ENCODE measurements around the gene PRKRIP1. TPM values are rescaled to one million over a fixed set of nuclear protein-coding genes. Genes with fewer than 3 reads are reported as not detected.
"Not testable (repeated sequence)": the region's sequence is repeated elsewhere in the genome, so short reads cannot be mapped to it uniquely, and the experiment has no call there.

Gene PRKRIP1
- polyA plus RNA-seq, 4 donors, result 17.5 to 28.1 (median 20.1) TPM

DNA sequence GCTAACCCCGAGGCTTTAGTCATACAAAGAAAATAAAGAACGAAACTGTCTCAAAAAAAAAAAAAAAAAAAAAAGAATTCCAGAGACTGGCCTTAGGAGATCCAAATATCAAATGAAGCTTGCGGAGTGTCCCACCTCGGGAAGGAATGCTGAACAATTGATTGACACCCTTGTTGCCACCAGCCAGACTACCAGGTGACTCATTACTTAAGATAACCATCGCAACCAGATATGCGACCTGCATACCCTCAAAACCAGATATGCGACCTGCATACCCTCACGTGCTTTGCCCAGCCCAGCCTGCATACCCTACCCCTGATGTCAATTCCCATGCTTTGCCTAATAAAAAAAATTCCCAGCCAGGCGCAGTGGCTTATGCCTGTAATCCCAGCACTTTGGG is 2.7 kb upstream of the PRKRIP1 start:
- Histone ChIP-seq H3K9me3 (ENCODE audit: control insufficient read depth in 2 of 2, insufficient read depth in 1 of 2, low read depth in 1 of 2, low read length in 1 of 2) (no peaks in the 10 kb centered on the region), H3K36me3 (ENCODE audit: control insufficient read depth in 3 of 3, insufficient read depth in 2 of 3, low read depth in 1 of 3, low read length in 3 of 3) (peaks cover 0 to 29% (median 0%) of the 10 kb centered on the region in 3 donors), H3K27ac (ENCODE audit: low read depth in 1 of 3, low read length in 2 of 3) (no peak overlapping the region), H3K27me3 (ENCODE audit: control insufficient read depth in 3 of 3, insufficient read depth in 3 of 3, low read length in 3 of 3) (no peaks in the 10 kb centered on the region), H3K4me3 (ENCODE audit: low read depth in 1 of 3, low read length in 3 of 3) (no peak overlapping the region), H3K4me1 (ENCODE audit: control insufficient read depth in 3 of 3, insufficient read depth in 2 of 3, low read depth in 1 of 3, low read length in 2 of 3) (peaks cover 0 to 9% (median 6%) of the 10 kb centered on the region in 3 donors)
- FAIRE-seq (no peak), DNase-seq (no peak)
- 87 to 91% (median 89%) methylated on average over 9 of the region's 9 CpGs for WGBS, 3 donors

DNA sequence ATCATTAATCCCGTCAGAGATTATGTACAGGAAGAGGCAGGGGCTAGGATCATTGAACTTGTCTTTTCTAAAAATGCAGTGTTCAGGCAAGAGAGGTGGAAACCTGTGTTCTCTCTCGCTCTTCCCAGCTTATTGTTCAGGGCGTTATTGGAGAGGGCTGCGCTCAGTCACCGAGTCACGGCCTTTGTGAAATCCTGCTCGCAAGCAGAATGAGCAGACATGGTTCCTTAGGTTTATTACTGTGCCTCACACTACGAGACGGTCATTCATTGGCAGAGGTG is 631 bp upstream of the PRKRIP1 start:
- 5 to 17% (median 11%) methylated on average over 9 of the region's 9 CpGs for WGBS, 3 donors
- Histone ChIP-seq H3K4me3 (ENCODE audit: low read depth in 1 of 3, low read length in 3 of 3) (peak overlapping the region in 2 of 3 donors; percentile 72 to 97), H3K27ac (ENCODE audit: low read depth in 1 of 3, low read length in 2 of 3) (peak overlapping the region; percentile 17 to 85 (median 85)), H3K36me3 (ENCODE audit: control insufficient read depth in 3 of 3, insufficient read depth in 2 of 3, low read depth in 1 of 3, low read length in 3 of 3) (peaks cover 0 to 39% (median 3%) of the 10 kb centered on the region in 3 donors), H3K9me3 (ENCODE audit: control insufficient read depth in 2 of 2, insufficient read depth in 1 of 2, low read depth in 1 of 2, low read length in 1 of 2) (no peaks in the 10 kb centered on the region), H3K4me1 (ENCODE audit: control insufficient read depth in 3 of 3, insufficient read depth in 2 of 3, low read depth in 1 of 3, low read length in 2 of 3) (peaks cover 0 to 9% (median 6%) of the 10 kb centered on the region in 3 donors), H3K27me3 (ENCODE audit: control insufficient read depth in 3 of 3, insufficient read depth in 3 of 3, low read length in 3 of 3) (no peaks in the 10 kb centered on the region)
- DNase-seq, result no peak
- FAIRE-seq, result no peak

DNA sequence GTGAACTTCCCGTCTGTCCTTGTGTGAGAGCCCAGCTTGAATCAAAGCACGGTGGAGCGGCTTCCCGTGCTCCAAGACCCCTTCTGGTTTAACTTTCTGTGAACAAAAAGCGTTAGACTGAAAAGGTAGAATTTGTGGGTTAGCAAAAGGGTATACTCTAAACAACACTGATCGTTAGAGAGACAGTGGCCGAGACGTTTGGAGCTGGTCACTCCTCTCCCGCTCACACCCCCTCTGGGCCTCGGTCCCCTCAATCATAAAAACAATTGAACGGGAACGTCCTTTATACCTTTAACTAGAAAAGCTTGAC is 502 bp downstream of the PRKRIP1 start:
- no peak for FAIRE-seq
- Histone ChIP-seq H3K4me1 (ENCODE audit: control insufficient read depth in 3 of 3, insufficient read depth in 2 of 3, low read depth in 1 of 3, low read length in 2 of 3) (peaks cover 0 to 9% (median 6%) of the 10 kb centered on the region in 3 donors), H3K4me3 (ENCODE audit: low read depth in 1 of 3, low read length in 3 of 3) (peak overlapping the region; percentile 41 to 97 (median 72)), H3K27ac (ENCODE audit: low read depth in 1 of 3, low read length in 2 of 3) (peak overlapping the region; percentile 27 to 87 (median 65)), H3K36me3 (ENCODE audit: control insufficient read depth in 3 of 3, insufficient read depth in 2 of 3, low read depth in 1 of 3, low read length in 3 of 3) (peaks cover 0 to 36% (median 3%) of the 10 kb centered on the region in 3 donors), H3K27me3 (ENCODE audit: control insufficient read depth in 3 of 3, insufficient read depth in 3 of 3, low read length in 3 of 3) (no peaks in the 10 kb centered on the region), H3K9me3 (ENCODE audit: control insufficient read depth in 2 of 2, insufficient read depth in 1 of 2, low read depth in 1 of 2, low read length in 1 of 2) (no peaks in the 10 kb centered on the region)
- WGBS, 3 donors, result 1% methylated on average over 12 of the region's 12 CpGs
- no peak for DNase-seq

DNA sequence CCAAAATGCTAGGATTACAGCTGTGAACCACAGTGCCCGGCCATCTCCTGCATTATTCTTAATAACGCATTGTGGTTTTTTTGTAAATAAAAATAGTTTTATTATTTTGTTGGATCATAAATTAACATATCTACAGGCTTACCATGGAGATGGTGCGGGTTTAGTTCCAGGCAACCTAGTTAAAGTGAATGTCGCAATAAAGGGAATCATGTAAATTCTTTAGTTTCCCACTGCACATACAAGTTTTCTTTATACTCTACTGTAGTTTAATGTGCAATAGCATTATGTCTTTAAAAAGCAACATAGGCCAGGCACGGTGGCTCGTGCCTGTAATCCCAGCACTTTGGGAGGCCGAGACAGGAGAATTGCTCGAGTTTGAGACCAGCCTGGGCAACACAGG is 2.4 kb downstream of the PRKRIP1 start:
- Histone ChIP-seq H3K9me3 (ENCODE audit: control insufficient read depth in 2 of 2, insufficient read depth in 1 of 2, low read depth in 1 of 2, low read length in 1 of 2) (no peaks in the 10 kb centered on the region), H3K27ac (ENCODE audit: low read depth in 1 of 3, low read length in 2 of 3) (no peak overlapping the region), H3K4me3 (ENCODE audit: low read depth in 1 of 3, low read length in 3 of 3) (no peak overlapping the region), H3K4me1 (ENCODE audit: control insufficient read depth in 3 of 3, insufficient read depth in 2 of 3, low read depth in 1 of 3, low read length in 2 of 3) (peaks cover 0 to 9% (median 6%) of the 10 kb centered on the region in 3 donors), H3K27me3 (ENCODE audit: control insufficient read depth in 3 of 3, insufficient read depth in 3 of 3, low read length in 3 of 3) (no peaks in the 10 kb centered on the region), H3K36me3 (ENCODE audit: control insufficient read depth in 3 of 3, insufficient read depth in 2 of 3, low read depth in 1 of 3, low read length in 3 of 3) (peaks cover 3 to 43% (median 6%) of the 10 kb centered on the region in 3 donors)
- WGBS, 3 donors, result 95 to 98% (median 97%) methylated on average over 8 of the region's 8 CpGs
- FAIRE-seq (no peak), DNase-seq (no peak)

DNA sequence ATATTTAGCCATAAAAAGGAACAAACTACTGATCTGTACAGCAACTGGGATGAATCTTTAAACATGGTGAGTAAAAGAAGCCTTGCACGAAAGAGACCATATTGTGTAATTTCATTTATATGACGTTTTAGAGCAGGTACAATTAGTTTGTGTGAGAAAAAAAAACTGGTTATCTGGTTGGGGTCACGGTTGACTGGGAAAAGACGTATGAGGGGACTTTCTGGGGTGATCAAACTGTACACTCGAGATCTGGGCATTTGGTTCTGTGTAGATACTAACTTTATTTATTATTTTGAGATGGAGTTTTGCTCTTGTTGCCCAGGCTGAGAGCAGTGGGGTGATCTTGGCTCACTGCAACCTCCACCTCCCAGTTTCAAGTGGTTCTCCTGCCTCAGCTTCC is 4.2 kb downstream of the PRKRIP1 start:
- 89 to 93% (median 92%) methylated on average over 5 of the region's 5 CpGs for WGBS, 3 donors
- Histone ChIP-seq H3K36me3 (ENCODE audit: control insufficient read depth in 3 of 3, insufficient read depth in 2 of 3, low read depth in 1 of 3, low read length in 3 of 3) (peaks cover 4 to 57% (median 11%) of the 10 kb centered on the region in 3 donors), H3K4me3 (ENCODE audit: low read depth in 1 of 3, low read length in 3 of 3) (no peak overlapping the region), H3K27me3 (ENCODE audit: control insufficient read depth in 3 of 3, insufficient read depth in 3 of 3, low read length in 3 of 3) (no peaks in the 10 kb centered on the region), H3K27ac (ENCODE audit: low read depth in 1 of 3, low read length in 2 of 3) (no peak overlapping the region), H3K4me1 (ENCODE audit: control insufficient read depth in 3 of 3, insufficient read depth in 2 of 3, low read depth in 1 of 3, low read length in 2 of 3) (peaks cover 0 to 6% (median 6%) of the 10 kb centered on the region in 3 donors), H3K9me3 (ENCODE audit: control insufficient read depth in 2 of 2, insufficient read depth in 1 of 2, low read depth in 1 of 2, low read length in 1 of 2) (no peaks in the 10 kb centered on the region)
- FAIRE-seq (no peak), DNase-seq (no peak)

DNA sequence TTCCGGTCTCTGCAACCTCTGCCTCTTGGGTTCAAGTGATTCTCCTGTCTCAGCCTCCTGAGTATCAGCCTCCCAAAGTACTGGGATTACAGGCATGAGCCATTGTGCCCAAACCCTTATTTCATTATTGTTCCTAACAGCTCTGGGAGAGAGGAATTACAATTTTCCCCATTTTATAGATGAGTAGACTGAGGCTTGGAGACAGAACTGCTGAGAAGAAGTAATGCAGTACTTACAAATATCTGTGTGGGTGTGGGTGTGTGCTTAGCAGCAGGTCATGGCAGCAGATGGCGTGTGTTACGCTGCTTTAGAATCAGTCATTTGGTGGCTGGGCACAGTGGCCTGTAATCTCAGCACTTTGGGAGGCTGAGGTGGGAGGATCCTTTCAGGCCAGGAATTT is 7.4 kb downstream of the PRKRIP1 start:
- H3K4me1 ChIP-seq (ENCODE audit: control insufficient read depth in 3 of 3, insufficient read depth in 2 of 3, low read depth in 1 of 3, low read length in 2 of 3), result no peaks in the 10 kb centered on the region
- no peak overlapping the region for H3K27ac ChIP-seq (ENCODE audit: low read depth in 1 of 3, low read length in 2 of 3)
- no peaks in the 10 kb centered on the region for H3K27me3 ChIP-seq (ENCODE audit: control insufficient read depth in 3 of 3, insufficient read depth in 3 of 3, low read length in 3 of 3)
- 92 to 96% (median 96%) methylated on average over 3 of the region's 3 CpGs for WGBS, 3 donors
- no peak overlapping the region for H3K4me3 ChIP-seq (ENCODE audit: low read depth in 1 of 3, low read length in 3 of 3)
- peaks cover 17 to 82% (median 24%) of the 10 kb centered on the region in 3 donors for H3K36me3 ChIP-seq (ENCODE audit: control insufficient read depth in 3 of 3, insufficient read depth in 2 of 3, low read depth in 1 of 3, low read length in 3 of 3)
- no peaks in the 10 kb centered on the region for H3K9me3 ChIP-seq (ENCODE audit: control insufficient read depth in 2 of 2, insufficient read depth in 1 of 2, low read depth in 1 of 2, low read length in 1 of 2)
- FAIRE-seq, result no peak
- no peak for DNase-seq

DNA sequence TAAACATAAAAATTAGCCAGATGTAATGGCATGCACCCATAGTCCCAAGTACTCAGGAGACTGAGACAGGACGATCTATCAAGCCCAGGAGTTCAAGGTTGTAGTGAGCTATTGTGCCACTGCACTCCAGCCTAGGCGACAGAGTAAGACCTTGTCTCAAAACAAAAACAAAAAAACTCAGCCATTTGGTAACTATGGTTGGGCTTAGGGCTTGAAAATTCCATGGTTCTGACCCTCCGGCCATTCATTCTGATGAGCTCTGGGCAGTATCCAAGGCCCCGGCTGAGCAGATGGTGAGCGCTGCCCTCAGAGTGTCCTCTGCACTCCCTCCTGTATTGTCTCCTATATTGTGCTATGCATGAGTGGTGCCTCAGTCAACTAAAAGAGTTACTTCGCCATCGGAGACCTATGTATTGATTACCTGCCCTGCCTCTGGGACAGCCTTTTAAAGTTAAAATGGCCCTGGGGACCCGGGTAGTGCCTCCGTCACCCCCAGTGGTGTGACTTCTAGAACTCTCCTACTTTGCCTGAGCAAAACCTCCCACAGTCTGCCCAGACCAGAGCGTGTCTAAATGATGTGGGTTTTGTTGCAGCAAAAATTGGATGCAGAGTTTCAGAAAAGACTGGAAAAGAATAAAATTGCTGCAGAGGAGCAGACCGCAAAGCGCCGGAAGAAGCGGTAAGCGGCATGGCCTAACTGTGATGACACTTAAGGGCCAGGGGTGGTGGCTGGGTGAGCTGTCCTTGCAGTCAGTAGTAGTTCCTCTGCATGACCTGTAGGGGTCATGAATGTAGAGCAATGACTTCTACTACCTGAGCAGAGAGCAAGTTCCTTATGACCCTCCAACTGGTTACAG is 8.1 kb downstream of the PRKRIP1 start:
- H3K27me3 ChIP-seq (ENCODE audit: control insufficient read depth in 3 of 3, insufficient read depth in 3 of 3, low read length in 3 of 3), result no peaks in the 10 kb centered on the region
- H3K27ac ChIP-seq (ENCODE audit: low read depth in 1 of 3, low read length in 2 of 3), result no peak overlapping the region
- peak; percentile 69 for DNase-seq
- no peaks in the 10 kb centered on the region for H3K4me1 ChIP-seq (ENCODE audit: control insufficient read depth in 3 of 3, insufficient read depth in 2 of 3, low read depth in 1 of 3, low read length in 2 of 3)
- H3K4me3 ChIP-seq (ENCODE audit: low read depth in 1 of 3, low read length in 3 of 3), result no peak overlapping the region
- 70 to 77% (median 74%) methylated on average over 15 of the region's 15 CpGs for WGBS, 3 donors
- H3K36me3 ChIP-seq (ENCODE audit: control insufficient read depth in 3 of 3, insufficient read depth in 2 of 3, low read depth in 1 of 3, low read length in 3 of 3), result peaks cover 17 to 82% (median 22%) of the 10 kb centered on the region in 3 donors
- no peak for FAIRE-seq
- H3K9me3 ChIP-seq (ENCODE audit: control insufficient read depth in 2 of 2, insufficient read depth in 1 of 2, low read depth in 1 of 2, low read length in 1 of 2), result no peaks in the 10 kb centered on the region

DNA sequence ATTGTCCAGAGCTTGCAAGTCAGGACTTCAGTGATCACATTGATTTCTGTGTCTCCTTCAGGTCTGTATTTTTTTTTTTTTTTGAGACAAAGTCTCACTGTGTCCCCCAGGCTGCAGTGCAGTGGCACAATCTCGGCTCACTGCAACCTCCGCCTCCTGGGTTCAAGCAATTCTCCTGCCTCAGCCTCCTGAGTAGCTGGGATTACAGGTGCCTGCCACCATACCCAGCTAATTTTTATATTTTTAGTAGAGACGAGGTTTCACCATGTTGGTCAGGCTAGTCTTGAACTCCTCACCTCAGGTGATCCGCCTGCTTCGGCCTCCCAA is 8.7 kb downstream of the PRKRIP1 start:
- H3K4me3 ChIP-seq (ENCODE audit: low read depth in 1 of 3, low read length in 3 of 3); H3K27me3 ChIP-seq (ENCODE audit: control insufficient read depth in 3 of 3, insufficient read depth in 3 of 3, low read length in 3 of 3); DNase-seq; H3K4me1 ChIP-seq (ENCODE audit: control insufficient read depth in 3 of 3, insufficient read depth in 2 of 3, low read depth in 1 of 3, low read length in 2 of 3); H3K27ac ChIP-seq (ENCODE audit: low read depth in 1 of 3, low read length in 2 of 3); H3K9me3 ChIP-seq (ENCODE audit: control insufficient read depth in 2 of 2, insufficient read depth in 1 of 2, low read depth in 1 of 2, low read length in 1 of 2); FAIRE-seq: not testable (repeated sequence)
- peaks cover 20 to 81% (median 21%) of the 10 kb centered on the region in 3 donors for H3K36me3 ChIP-seq (ENCODE audit: control insufficient read depth in 3 of 3, insufficient read depth in 2 of 3, low read depth in 1 of 3, low read length in 3 of 3)
- 94 to 98% (median 96%) methylated on average over 5 of the region's 5 CpGs for WGBS, 3 donors

DNA sequence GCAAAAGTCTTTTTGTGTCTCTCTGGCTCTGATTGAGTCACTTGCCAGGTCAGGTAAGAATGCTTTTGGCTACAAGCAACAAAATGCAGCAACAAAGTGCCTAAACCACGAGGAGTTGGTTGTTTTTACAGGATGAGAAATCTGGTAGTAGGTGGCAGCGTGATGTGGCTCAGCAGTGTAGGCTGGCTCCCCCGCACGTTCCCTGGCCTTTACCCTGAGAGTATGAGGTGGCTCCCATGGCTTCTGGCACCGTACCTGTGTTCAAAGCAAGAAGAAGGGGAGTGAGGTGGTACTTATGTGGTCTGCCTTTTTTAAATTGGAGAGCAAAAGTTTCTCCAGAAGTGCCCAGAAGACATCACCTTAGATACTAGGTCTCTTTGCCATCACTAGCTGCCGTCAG is 11.7 kb downstream of the PRKRIP1 start:
- H3K36me3 ChIP-seq (ENCODE audit: control insufficient read depth in 3 of 3, insufficient read depth in 2 of 3, low read depth in 1 of 3, low read length in 3 of 3), result peaks cover 20 to 88% (median 22%) of the 10 kb centered on the region in 3 donors
- DNase-seq (no peak), FAIRE-seq (no peak)
- H3K9me3 ChIP-seq (ENCODE audit: control insufficient read depth in 2 of 2, insufficient read depth in 1 of 2, low read depth in 1 of 2, low read length in 1 of 2), result peaks cover 0 to 6% of the 10 kb centered on the region in 2 donors
- H3K27me3 ChIP-seq (ENCODE audit: control insufficient read depth in 3 of 3, insufficient read depth in 3 of 3, low read length in 3 of 3), result no peaks in the 10 kb centered on the region
- H3K27ac ChIP-seq (ENCODE audit: low read depth in 1 of 3, low read length in 2 of 3), result no peak overlapping the region
- 90 to 93% (median 93%) methylated on average over 6 of the region's 6 CpGs for WGBS, 3 donors
- no peak overlapping the region for H3K4me3 ChIP-seq (ENCODE audit: low read depth in 1 of 3, low read length in 3 of 3)
- no peaks in the 10 kb centered on the region for H3K4me1 ChIP-seq (ENCODE audit: control insufficient read depth in 3 of 3, insufficient read depth in 2 of 3, low read depth in 1 of 3, low read length in 2 of 3)
